Fibroblast of the conjunctiva (primary cell): ENCODE results near the gene KRTAP12-2.

Source experiments
- DNase-seq: peaks from one replicate; pipeline ENCODE4 v3.0.0-alpha.2; 2010; ENCODE audit warnings: low read depth

Gene KRTAP12-2, protein sequence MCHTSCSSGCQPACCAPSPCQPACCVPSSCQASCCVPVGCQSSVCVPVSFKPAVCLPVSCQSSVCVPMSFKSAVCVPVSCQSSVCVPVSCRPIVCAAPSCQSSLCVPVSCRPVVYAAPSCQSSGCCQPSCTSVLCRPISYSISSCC

GRCh38 chr21:44666401-44667320, at the start of gene KRTAP12-2:
TSS of gene KRTAP12-2 (minus strand) at chr21:44666927. CDS start at chr21:44666886, 41 bp downstream.
- no peak for DNase-seq

GRCh38 chr21:44714905-44715304, 48.2 kb upstream of the KRTAP12-2 start:
- no peak for DNase-seq

- DNase-seq, result no peak
Observed at GRCh38 chr21:44713846-44714245, 47.1 kb upstream of the KRTAP12-2 start.

GRCh38 chr21:44713130-44713529, 46.4 kb upstream of the KRTAP12-2 start:
- DNase-seq, result no peak

- no peak for DNase-seq
Observed at GRCh38 chr21:44712203-44713028, 45.7 kb upstream of the KRTAP12-2 start.

DNA sequence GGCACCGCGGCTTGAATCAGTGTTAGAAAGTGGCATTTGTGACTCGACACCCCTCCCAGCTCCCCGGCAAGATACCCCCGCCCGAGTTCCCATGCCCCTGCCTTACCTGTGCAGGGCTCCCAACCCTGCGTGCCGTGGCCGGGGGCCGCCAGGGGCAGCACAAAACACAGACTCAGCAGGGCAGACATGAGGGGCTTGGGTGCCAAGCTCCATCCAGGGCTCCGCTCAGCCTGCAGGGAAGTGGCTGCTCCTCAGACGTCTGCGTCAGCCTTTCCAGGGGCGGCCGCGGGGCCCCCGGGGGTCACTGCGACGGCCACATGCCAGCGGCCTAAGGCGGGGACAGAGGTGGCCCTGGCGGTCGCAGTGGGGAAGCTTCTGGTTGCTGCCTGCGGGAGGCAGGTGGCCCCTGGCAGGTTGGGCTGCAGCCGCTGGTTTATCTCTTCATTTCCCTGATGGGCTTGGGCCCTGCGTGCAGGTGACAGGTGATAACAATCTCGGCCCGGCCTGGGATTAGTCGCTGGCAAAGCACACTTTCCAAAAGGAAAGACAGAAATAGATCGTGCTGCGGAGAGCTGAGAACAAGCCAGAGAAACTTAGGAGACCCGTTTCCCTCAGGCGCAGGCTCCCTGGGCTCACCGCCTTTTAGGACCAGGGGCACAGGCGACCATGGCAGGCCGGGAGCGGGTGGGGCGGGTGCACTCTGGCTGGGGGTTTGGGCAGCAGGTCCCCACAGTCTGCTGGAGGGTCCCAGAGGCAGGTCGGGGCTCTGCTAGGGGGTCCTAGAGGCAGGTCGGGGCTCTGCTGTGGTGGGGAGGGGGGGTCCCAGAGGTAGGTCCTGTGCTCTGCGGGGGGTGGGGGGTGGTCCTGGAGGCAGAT, 44.8 kb upstream of the KRTAP12-2 start, which contains the start of gene TSPEAR:
Gene TSPEAR (minus strand): TSS at position 246 of the 876 bp plus-strand sequence. CDS start 58 bp downstream, at position 188.
- DNase-seq, result no peak

DNA sequence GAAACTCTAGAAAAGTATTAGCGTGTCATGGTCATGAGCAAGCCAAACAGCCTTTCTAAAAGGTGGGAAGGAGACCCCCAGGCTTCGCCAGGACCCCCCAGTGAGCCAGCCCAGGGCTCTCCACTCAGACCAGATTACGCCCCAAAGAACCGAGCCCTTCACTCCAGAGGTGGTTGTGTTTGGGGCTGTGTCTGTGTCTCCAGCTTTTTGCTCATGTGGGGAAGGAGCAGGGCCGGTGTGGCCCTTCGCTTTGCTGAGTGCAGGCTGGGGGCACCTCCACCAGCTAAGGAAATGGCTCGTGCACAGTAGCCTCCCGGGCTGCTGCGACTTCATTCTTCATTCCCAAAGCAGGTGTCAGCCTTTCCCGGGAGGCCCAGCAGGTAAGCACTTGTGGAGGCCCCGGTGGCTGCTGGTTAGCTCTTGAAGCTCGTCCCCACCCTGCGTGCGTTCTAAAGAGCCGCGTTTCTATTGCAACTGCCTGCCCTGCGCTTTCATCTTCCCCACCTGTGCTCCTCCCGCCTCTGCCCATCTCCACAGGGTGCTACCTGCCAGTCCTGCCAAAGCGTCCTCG, 44.1 kb upstream of the KRTAP12-2 start:
- DNase-seq, result no peak

- no peak for DNase-seq
Observed at GRCh38 chr21:44710294-44710665, 43.6 kb upstream of the KRTAP12-2 start.

DNA sequence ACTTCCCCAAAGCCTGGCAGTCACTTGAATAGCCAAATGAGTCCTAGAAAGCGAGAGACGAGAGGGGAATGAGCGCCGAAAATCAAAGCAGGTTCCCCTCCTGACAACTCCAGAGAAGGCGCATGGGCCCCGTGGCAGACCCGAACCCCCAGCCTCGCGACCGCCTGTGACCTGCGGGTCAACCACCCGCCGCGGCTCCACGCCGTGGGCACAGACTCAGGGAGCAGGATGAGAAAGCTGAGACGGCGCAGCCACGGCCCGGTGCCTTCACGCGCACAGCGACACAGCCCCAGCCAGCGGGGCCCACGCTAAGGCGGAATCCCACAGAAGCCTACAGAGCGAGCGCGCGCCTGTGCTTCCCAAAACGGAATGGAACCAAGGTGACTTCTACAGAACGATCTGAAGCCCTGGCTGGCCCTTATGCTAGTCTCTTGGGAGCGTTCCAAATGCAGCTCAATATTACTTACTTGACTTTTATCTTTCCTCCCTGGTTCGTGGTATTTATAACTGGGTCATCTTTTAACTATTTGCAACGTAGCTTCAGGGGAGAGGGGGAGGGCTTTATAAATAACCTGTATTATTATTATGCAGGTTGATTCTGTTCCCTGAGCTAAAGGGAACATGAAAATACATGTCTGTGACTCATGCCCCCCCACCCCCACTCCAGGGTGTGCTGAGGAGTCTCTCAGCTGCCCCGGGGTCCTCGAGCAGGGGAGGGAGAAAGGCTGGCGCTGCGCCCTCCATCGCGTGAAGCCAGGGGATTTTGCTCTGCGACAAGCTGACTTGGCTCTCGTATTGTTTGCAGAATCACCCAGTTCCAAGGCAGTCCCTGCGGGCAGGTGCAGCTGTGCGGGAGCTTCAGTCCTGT, 42.9 kb upstream of the KRTAP12-2 start:
- DNase-seq, result no peak

DNA sequence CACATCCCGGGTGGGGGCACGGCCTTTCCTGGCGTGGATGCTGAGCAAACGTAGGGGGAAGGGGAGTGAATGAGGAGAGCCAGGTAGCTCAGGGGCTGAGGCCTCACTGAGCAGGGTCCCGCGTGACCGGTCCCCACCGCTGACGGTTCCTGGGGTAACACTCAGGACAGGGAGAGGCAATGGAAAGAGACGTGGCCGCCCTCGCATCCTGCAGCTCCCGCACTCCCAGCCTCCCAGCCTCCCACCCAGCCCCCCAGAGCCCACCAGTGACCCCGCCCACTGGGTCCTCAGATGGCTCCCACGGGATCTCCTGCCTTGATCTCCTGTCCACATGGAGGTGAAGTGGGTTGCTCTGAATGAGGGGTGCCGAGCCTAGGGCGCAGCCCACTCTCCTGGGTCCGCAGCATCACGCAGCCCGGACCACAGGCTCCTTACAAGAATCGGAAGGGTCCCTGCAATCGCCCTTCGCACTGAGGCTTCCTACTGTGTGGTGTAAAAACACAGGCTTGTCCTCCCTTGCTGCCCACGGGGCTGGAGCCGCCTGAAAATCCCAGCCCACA, 42.2 kb upstream of the KRTAP12-2 start:
- no peak for DNase-seq

- DNase-seq, result no peak
Observed at GRCh38 chr21:44708213-44708865, 41.6 kb upstream of the KRTAP12-2 start.

DNA sequence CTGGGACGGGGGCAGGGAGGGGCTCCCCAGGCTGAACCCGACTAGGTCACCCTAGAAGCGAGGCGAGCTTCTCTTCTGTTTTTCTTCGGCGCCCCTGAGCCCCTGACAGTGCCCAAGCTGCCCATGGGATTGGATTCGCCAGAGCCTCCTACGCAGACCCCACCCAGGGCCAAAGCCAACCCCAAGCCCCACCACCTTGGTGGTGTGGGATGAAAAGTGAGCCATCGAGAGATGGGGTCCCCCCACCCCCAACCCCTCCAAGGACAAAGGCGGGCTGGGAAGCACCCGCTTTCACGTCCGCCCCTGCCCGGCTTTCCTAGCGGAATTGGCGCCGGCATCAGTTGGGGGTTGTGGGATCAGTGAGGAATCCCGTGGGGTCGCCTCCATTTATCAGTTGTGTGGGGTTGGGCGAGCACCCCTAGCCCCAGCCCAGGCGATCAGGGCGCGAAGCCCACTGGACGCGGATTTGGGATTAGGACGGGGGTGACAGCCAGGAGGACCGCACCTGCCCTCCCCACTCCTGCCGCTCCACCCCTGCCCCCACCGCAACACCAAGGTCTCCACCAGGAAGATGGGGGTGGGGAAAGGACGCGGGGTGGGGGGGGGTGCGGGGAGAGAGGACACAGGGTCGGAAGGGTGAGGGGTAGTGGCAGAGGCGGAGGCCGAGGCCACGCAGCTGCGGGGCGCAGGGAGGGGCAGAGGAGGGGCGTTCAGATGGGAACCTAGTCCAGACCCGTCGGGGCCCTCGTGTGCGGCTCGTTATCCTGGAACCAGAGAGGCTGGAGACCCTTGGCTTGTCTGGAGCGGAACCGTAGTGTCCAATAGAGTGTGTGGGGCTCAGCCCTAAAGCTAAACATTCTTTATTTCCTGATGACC, 40.2 kb upstream of the KRTAP12-2 start:
- no peak for DNase-seq

DNA sequence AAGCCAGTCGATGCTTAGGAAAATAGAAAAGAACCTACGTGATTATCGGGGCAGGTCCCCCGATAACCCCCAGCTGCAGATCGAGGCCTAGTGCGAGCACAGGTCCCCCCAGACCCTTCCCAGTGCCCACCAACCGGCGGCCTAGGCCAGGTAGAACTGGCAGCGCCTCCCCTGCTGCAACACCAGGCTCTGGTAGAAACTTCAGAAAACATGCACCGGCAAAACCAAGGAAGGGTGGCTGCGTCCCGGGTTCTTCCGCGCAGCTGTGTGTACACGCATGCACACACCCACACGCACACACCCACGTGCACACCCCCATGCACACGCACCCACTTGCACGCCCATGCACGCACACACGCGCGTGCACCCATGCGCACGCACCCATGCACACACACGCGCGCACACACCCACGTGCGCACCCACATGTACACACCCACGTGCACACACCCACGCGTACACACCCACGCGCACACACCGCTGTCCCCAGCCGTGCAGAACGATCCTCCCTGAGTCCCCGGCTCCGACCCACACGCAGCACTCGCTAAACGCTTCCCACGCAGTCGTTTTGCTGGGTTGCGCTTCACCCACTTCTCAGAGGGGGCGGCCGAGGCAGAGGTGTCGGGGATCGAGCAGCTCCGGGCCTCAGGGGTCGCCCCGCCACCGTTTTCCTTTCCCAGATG, 39.4 kb upstream of the KRTAP12-2 start:
- no peak for DNase-seq

- no peak for DNase-seq
Observed at GRCh38 chr21:44704636-44705001, 37.9 kb upstream of the KRTAP12-2 start.

DNA sequence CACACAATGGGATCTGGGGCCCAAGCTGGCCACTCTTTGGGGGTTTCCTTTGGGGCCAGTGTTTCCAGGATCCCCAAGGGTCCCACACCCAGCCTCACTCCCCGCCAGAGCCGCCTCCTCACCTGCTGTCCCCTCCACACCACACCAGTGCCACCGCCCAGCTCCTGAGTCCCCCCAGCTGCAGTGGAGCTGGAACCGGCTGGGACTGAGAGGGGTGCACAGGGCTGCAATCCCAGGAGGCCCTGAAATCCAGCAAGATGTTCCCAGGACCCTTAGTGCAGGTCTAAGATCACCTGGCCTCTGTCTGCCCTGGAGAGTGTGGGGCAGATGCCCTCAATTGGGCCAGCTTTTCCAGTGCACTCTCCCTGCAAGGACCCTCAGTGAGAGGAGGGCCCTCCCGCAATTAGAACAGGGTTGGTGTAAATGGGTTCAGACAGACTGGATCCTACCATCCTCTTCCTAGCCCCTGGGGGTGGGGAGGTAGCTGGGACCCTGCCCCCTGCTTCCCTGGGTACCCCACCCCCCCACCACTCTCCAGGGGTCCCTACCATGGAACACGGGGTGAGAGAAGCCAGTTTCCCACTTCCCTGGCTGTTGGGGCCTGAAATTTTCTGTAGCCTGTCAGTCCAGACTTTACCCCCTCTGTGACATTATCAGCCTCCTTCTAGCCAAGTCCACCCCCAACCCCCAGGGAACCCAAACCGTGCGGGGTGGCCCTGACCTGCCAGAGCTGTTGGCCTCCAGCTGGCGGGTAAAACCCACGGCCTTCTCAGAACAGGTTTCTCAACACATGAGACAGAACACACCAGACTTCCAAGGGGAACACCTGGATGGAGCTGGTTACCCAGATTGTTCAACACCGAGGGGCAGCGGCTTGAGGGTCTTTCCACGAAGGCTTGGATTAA, 37.3 kb upstream of the KRTAP12-2 start:
- DNase-seq, result no peak

- no peak for DNase-seq
Observed at GRCh38 chr21:44702973-44703730, 36.4 kb upstream of the KRTAP12-2 start.
